ENCODE results near the gene WASHC2A.
"Not testable (repeated sequence)": the region's sequence is repeated elsewhere in the genome, so short reads cannot be mapped to it uniquely, and the experiment has no call there.

WASHC2A gene

GRCh38 chr10:50075139-50075538 is 7.4 kb downstream of the WASHC2A start:
- DNase-seq: not testable (repeated sequence)

- DNase-seq: not testable (repeated sequence)
Measured at GRCh38 chr10:50075544-50075943, 7.8 kb downstream of the WASHC2A start.

- DNase-seq: not testable (repeated sequence)
Measured at GRCh38 chr10:50091304-50091703, 23.6 kb downstream of the WASHC2A start.

GRCh38 chr10:50092928-50093327 is 25.2 kb downstream of the WASHC2A start:
- DNase-seq: not testable (repeated sequence)

GRCh38 chr10:50094630-50095029 is 26.9 kb downstream of the WASHC2A start:
- not testable (repeated sequence) for DNase-seq

- not testable (repeated sequence) for DNase-seq
Measured at GRCh38 chr10:50095402-50095801, 27.6 kb downstream of the WASHC2A start.

GRCh38 chr10:50096722-50097121 is 29.0 kb downstream of the WASHC2A start:
- not testable (repeated sequence) for DNase-seq

GRCh38 chr10:50098645-50099044 is 30.9 kb downstream of the WASHC2A start:
- not testable (repeated sequence) for DNase-seq

- DNase-seq: not testable (repeated sequence)
Measured at GRCh38 chr10:50101139-50101582, 33.4 kb downstream of the WASHC2A start.

GRCh38 chr10:50101747-50102146 is 34.0 kb downstream of the WASHC2A start:
- DNase-seq: not testable (repeated sequence)

GRCh38 chr10:50102267-50102666 is 34.5 kb downstream of the WASHC2A start:
- DNase-seq: not testable (repeated sequence)

- not testable (repeated sequence) for DNase-seq
Measured at GRCh38 chr10:50108999-50109698, 41.4 kb downstream of the WASHC2A start.

GRCh38 chr10:50112419-50113112 is 44.8 kb downstream of the WASHC2A start:
- DNase-seq: not testable (repeated sequence)

GRCh38 chr10:50126765-50127164 is 59.0 kb downstream of the WASHC2A start:
- not testable (repeated sequence) for DNase-seq

- not testable (repeated sequence) for DNase-seq
Measured at GRCh38 chr10:50127770-50128292, 60.1 kb downstream of the WASHC2A start.

GRCh38 chr10:50131245-50131965 is 63.7 kb downstream of the WASHC2A start:
- DNase-seq: not testable (repeated sequence)

- not testable (repeated sequence) for DNase-seq
Measured at GRCh38 chr10:50132322-50132721, 64.6 kb downstream of the WASHC2A start.

- DNase-seq: not testable (repeated sequence)
Measured at GRCh38 chr10:50132841-50133240, 65.1 kb downstream of the WASHC2A start.

- not testable (repeated sequence) for DNase-seq
Measured at GRCh38 chr10:50143512-50144174, 75.9 kb downstream of the WASHC2A start.

- peak; percentile 20 for DNase-seq
Measured at GRCh38 chr10:50145575-50145974, 77.8 kb downstream of the WASHC2A start.

- DNase-seq: no peak
Measured at GRCh38 chr10:50152792-50153272, 85.1 kb downstream of the WASHC2A start.

- DNase-seq: not testable (repeated sequence)
Measured at GRCh38 chr10:50157868-50158267, 90.1 kb downstream of the WASHC2A start.

Data from fibroblast of skin of scalp (primary cell).